ENCODE measurements around the gene CCL4. TPM values are rescaled to one million over a fixed set of nuclear protein-coding genes. Genes with fewer than 3 reads are reported as not detected.

Gene CCL4
- total and polyA plus RNA-seq, 2 experiments from 2014 or later: not detected

DNA sequence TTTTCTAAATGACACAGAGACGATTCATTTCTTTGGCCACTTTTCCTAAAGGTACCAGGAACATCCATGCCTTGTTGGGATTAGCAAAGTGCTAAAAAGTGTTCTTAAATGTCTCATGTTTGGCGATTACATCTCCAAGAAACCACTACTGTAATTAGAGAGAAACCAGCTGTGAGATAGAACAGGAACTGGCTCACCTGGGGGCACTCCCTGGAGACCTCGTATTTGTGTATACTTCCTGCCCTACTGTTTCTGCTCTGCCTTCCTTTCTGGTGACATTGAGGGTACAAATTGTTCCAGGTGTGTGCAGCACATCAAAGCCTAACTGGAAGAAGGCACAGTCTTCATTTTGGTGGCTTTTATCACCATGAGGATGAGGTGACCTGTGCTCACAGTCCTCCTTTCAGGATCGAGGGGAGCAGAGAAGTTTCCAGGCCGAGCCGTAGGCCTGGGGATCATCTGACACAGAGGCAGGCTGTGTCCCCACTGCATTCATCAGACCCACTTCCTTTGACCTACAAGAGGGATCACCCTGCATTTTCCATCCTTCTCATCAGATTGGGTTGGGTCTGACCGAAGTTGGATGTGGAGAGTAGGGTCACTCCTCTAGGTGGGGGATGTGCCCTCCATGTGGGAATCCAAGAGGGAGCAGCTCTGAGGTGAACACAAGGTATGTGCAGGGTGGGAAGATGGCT is 23.7 kb downstream of the CCL4 start:
- peaks cover 15% of the 10 kb centered on the region for H3K36me3 ChIP-seq (ENCODE audit: insufficient read depth)
- Mint-ChIP-seq H3K27ac (no peak overlapping the region; the same call in 1 of the 2 replicates), H3K9me3 (peaks cover 44% of the 10 kb centered on the region), H3K27me3 (ENCODE audit: insufficient read depth, low read depth, poor library complexity) (peaks cover 7% of the 10 kb centered on the region), H3K36me3 (ENCODE audit: low read depth) (peaks cover 35% of the 10 kb centered on the region), H3K4me3 (no peak overlapping the region), H3K4me1 (peaks cover 20% of the 10 kb centered on the region)
- H3K4me3 ChIP-seq: no peak overlapping the region
- no peaks in the 10 kb centered on the region for H3F3A ChIP-seq (replicated peaks; ENCODE audit: low read depth)
- DNase-seq (ENCODE audit: low spot score) (no peak), ATAC-seq (no peak)
- H3K27ac ChIP-seq (ENCODE audit: low read depth): no peak overlapping the region
- H3K79me2 ChIP-seq (replicated peaks; ENCODE audit: insufficient read depth): no peaks in the 10 kb centered on the region
- no peaks in the 10 kb centered on the region for H4K20me1 ChIP-seq (replicated peaks; ENCODE audit: insufficient read depth)
- peaks cover 21% of the 10 kb centered on the region for H3K4me1 ChIP-seq (ENCODE audit: insufficient read depth)
- H3K27me3 ChIP-seq (ENCODE audit: insufficient read depth): no peaks in the 10 kb centered on the region
- 0 out of 2 replicates have a peak, but pooled peaks cover 8% of the 10 kb centered on the region for H3K9me2 ChIP-seq (ENCODE audit: insufficient read depth)
- H2AFZ ChIP-seq: no peak overlapping the region
- no peak overlapping the region for H3K4me2 ChIP-seq
- TF ChIP-seq ZNF331 (CRISPR knock-in tag; IDR thresholded peaks at IDR 0.05; ENCODE audit: low read depth) (no peak), STAT1 (IDR thresholded peaks at IDR 0.05; ENCODE audit: unreplicated experiment) (no peak)
- TF ChIP-seq, protein P1, sequence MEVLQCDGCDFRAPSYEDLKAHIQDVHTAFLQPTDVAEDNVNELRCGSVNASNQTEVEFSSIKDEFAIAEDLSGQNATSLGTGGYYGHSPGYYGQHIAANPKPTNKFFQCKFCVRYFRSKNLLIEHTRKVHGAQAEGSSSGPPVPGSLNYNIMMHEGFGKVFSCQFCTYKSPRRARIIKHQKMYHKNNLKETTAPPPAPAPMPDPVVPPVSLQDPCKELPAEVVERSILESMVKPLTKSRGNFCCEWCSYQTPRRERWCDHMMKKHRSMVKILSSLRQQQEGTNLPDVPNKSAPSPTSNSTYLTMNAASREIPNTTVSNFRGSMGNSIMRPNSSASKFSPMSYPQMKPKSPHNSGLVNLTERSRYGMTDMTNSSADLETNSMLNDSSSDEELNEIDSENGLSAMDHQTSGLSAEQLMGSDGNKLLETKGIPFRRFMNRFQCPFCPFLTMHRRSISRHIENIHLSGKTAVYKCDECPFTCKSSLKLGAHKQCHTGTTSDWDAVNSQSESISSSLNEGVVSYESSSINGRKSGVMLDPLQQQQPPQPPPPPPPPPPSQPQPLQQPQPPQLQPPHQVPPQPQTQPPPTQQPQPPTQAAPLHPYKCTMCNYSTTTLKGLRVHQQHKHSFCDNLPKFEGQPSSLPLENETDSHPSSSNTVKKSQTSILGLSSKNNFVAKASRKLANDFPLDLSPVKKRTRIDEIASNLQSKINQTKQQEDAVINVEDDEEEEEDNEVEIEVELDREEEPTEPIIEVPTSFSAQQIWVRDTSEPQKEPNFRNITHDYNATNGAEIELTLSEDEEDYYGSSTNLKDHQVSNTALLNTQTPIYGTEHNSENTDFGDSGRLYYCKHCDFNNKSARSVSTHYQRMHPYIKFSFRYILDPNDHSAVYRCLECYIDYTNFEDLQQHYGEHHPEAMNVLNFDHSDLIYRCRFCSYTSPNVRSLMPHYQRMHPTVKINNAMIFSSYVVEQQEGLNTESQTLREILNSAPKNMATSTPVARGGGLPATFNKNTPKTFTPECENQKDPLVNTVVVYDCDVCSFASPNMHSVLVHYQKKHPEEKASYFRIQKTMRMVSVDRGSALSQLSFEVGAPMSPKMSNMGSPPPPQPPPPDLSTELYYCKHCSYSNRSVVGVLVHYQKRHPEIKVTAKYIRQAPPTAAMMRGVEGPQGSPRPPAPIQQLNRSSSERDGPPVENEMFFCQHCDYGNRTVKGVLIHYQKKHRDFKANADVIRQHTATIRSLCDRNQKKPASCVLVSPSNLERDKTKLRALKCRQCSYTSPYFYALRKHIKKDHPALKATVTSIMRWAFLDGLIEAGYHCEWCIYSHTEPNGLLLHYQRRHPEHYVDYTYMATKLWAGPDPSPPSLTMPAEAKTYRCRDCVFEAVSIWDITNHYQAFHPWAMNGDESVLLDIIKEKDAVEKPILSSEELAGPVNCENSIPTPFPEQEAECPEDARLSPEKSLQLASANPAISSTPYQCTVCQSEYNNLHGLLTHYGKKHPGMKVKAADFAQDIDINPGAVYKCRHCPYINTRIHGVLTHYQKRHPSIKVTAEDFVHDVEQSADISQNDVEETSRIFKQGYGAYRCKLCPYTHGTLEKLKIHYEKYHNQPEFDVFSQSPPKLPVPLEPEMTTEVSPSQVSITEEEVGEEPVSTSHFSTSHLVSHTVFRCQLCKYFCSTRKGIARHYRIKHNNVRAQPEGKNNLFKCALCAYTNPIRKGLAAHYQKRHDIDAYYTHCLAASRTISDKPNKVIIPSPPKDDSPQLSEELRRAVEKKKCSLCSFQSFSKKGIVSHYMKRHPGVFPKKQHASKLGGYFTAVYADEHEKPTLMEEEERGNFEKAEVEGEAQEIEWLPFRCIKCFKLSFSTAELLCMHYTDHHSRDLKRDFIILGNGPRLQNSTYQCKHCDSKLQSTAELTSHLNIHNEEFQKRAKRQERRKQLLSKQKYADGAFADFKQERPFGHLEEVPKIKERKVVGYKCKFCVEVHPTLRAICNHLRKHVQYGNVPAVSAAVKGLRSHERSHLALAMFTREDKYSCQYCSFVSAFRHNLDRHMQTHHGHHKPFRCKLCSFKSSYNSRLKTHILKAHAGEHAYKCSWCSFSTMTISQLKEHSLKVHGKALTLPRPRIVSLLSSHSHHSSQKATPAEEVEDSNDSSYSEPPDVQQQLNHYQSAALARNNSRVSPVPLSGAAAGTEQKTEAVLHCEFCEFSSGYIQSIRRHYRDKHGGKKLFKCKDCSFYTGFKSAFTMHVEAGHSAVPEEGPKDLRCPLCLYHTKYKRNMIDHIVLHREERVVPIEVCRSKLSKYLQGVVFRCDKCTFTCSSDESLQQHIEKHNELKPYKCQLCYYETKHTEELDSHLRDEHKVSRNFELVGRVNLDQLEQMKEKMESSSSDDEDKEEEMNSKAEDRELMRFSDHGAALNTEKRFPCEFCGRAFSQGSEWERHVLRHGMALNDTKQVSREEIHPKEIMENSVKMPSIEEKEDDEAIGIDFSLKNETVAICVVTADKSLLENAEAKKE (CRISPR knock-in tag; IDR thresholded peaks at IDR 0.05): no peak
- TF ChIP-seq, protein P2, sequence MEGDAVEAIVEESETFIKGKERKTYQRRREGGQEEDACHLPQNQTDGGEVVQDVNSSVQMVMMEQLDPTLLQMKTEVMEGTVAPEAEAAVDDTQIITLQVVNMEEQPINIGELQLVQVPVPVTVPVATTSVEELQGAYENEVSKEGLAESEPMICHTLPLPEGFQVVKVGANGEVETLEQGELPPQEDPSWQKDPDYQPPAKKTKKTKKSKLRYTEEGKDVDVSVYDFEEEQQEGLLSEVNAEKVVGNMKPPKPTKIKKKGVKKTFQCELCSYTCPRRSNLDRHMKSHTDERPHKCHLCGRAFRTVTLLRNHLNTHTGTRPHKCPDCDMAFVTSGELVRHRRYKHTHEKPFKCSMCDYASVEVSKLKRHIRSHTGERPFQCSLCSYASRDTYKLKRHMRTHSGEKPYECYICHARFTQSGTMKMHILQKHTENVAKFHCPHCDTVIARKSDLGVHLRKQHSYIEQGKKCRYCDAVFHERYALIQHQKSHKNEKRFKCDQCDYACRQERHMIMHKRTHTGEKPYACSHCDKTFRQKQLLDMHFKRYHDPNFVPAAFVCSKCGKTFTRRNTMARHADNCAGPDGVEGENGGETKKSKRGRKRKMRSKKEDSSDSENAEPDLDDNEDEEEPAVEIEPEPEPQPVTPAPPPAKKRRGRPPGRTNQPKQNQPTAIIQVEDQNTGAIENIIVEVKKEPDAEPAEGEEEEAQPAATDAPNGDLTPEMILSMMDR (conservative IDR thresholded peaks at IDR 0.05; ENCODE audit: low read depth in 2 of 2): no peak
